ENCODE measurements around the gene TSHZ2.

The TSHZ2 gene

GRCh38 chr20:52943185-52943841 is 28.8 kb upstream of the TSHZ2 start:
- Histone ChIP-seq H3K4me3 (ENCODE audit: low read depth, low read length) (no peak overlapping the region), H3K27ac (ENCODE audit: low read depth, low read length) (no peak overlapping the region), H3K9ac (ENCODE audit: low read length) (no peak overlapping the region), H3K36me3 (ENCODE audit: control insufficient read depth, insufficient read depth, low read length) (no peaks in the 10 kb centered on the region), H3K27me3 (ENCODE audit: control insufficient read depth, insufficient read depth, low read length) (no peaks in the 10 kb centered on the region), H3K4me1 (ENCODE audit: control insufficient read depth, insufficient read depth, low read length) (no peaks in the 10 kb centered on the region), H3K9me3 (ENCODE audit: control insufficient read depth, insufficient read depth, low read depth, low read length) (no peaks in the 10 kb centered on the region)

- Histone ChIP-seq H3K4me3 (ENCODE audit: low read depth, low read length) (no peak overlapping the region), H3K36me3 (ENCODE audit: control insufficient read depth, insufficient read depth, low read length) (no peaks in the 10 kb centered on the region), H3K27ac (ENCODE audit: low read depth, low read length) (no peak overlapping the region), H3K27me3 (ENCODE audit: control insufficient read depth, insufficient read depth, low read length) (no peaks in the 10 kb centered on the region), H3K9me3 (ENCODE audit: control insufficient read depth, insufficient read depth, low read depth, low read length) (no peaks in the 10 kb centered on the region), H3K9ac (ENCODE audit: low read length) (no peak overlapping the region), H3K4me1 (ENCODE audit: control insufficient read depth, insufficient read depth, low read length) (no peaks in the 10 kb centered on the region)
Measured at GRCh38 chr20:52945268-52945667, 26.9 kb upstream of the TSHZ2 start.

- Histone ChIP-seq H3K27me3 (ENCODE audit: control insufficient read depth, insufficient read depth, low read length) (no peaks in the 10 kb centered on the region), H3K9me3 (ENCODE audit: control insufficient read depth, insufficient read depth, low read depth, low read length) (no peaks in the 10 kb centered on the region), H3K4me1 (ENCODE audit: control insufficient read depth, insufficient read depth, low read length) (no peaks in the 10 kb centered on the region), H3K9ac (ENCODE audit: low read length) (no peak overlapping the region), H3K36me3 (ENCODE audit: control insufficient read depth, insufficient read depth, low read length) (no peaks in the 10 kb centered on the region), H3K27ac (ENCODE audit: low read depth, low read length) (no peak overlapping the region), H3K4me3 (ENCODE audit: low read depth, low read length) (no peak overlapping the region)
Measured at GRCh38 chr20:52945862-52946522, 26.2 kb upstream of the TSHZ2 start.

- Histone ChIP-seq H3K27me3 (ENCODE audit: control insufficient read depth, insufficient read depth, low read length) (no peaks in the 10 kb centered on the region), H3K4me1 (ENCODE audit: control insufficient read depth, insufficient read depth, low read length) (no peaks in the 10 kb centered on the region), H3K4me3 (ENCODE audit: low read depth, low read length) (no peak overlapping the region), H3K36me3 (ENCODE audit: control insufficient read depth, insufficient read depth, low read length) (no peaks in the 10 kb centered on the region), H3K9me3 (ENCODE audit: control insufficient read depth, insufficient read depth, low read depth, low read length) (no peaks in the 10 kb centered on the region), H3K27ac (ENCODE audit: low read depth, low read length) (no peak overlapping the region), H3K9ac (ENCODE audit: low read length) (no peak overlapping the region)
Measured at GRCh38 chr20:52948491-52948890, 23.7 kb upstream of the TSHZ2 start.

- Histone ChIP-seq H3K27ac (ENCODE audit: low read depth, low read length) (no peak overlapping the region), H3K9me3 (ENCODE audit: control insufficient read depth, insufficient read depth, low read depth, low read length) (no peaks in the 10 kb centered on the region), H3K36me3 (ENCODE audit: control insufficient read depth, insufficient read depth, low read length) (no peaks in the 10 kb centered on the region)
Measured at GRCh38 chr20:52953020-52953419, 19.1 kb upstream of the TSHZ2 start.

GRCh38 chr20:52954849-52955248 is 17.3 kb upstream of the TSHZ2 start:
- Histone ChIP-seq H3K4me3 (ENCODE audit: low read depth, low read length) (no peak overlapping the region), H3K36me3 (ENCODE audit: control insufficient read depth, insufficient read depth, low read length) (no peaks in the 10 kb centered on the region), H3K9me3 (ENCODE audit: control insufficient read depth, insufficient read depth, low read depth, low read length) (no peaks in the 10 kb centered on the region), H3K27me3 (ENCODE audit: control insufficient read depth, insufficient read depth, low read length) (no peaks in the 10 kb centered on the region), H3K27ac (ENCODE audit: low read depth, low read length) (no peak overlapping the region), H3K9ac (ENCODE audit: low read length) (no peak overlapping the region), H3K4me1 (ENCODE audit: control insufficient read depth, insufficient read depth, low read length) (no peaks in the 10 kb centered on the region; the same call in 1 of the 2 replicates)

More at GRCh38 chr20:52953020-52953419, 19.1 kb upstream of the TSHZ2 start:
- H3K4me3 ChIP-seq (ENCODE audit: low read depth, low read length) = no peak overlapping the region
- no peaks in the 10 kb centered on the region for H3K4me1 ChIP-seq (ENCODE audit: control insufficient read depth, insufficient read depth, low read length)
- H3K27me3 ChIP-seq (ENCODE audit: control insufficient read depth, insufficient read depth, low read length) = no peaks in the 10 kb centered on the region
- no peak overlapping the region for H3K9ac ChIP-seq (ENCODE audit: low read length)

GRCh38 chr20:52958211-52958610 is 13.9 kb upstream of the TSHZ2 start:
- no peak overlapping the region for H3K9ac ChIP-seq (ENCODE audit: low read length)
- H3K27ac ChIP-seq (ENCODE audit: low read depth, low read length) = no peak overlapping the region
- H3K9me3 ChIP-seq (ENCODE audit: control insufficient read depth, insufficient read depth, low read depth, low read length) = no peaks in the 10 kb centered on the region
- no peaks in the 10 kb centered on the region; the same call in 1 of the 2 replicates for H3K4me1 ChIP-seq (ENCODE audit: control insufficient read depth, insufficient read depth, low read length)
- H3K4me3 ChIP-seq (ENCODE audit: low read depth, low read length) = no peak overlapping the region
- H3K27me3 ChIP-seq (ENCODE audit: control insufficient read depth, insufficient read depth, low read length) = no peaks in the 10 kb centered on the region
- H3K36me3 ChIP-seq (ENCODE audit: control insufficient read depth, insufficient read depth, low read length) = no peaks in the 10 kb centered on the region

- H3K27ac ChIP-seq (ENCODE audit: low read depth, low read length) = no peak overlapping the region
Measured at GRCh38 chr20:52959125-52959524, 13.0 kb upstream of the TSHZ2 start.

GRCh38 chr20:52962183-52962582 is 10.0 kb upstream of the TSHZ2 start:
- H3K4me1 ChIP-seq (ENCODE audit: control insufficient read depth, insufficient read depth, low read length) = peaks cover 3% of the 10 kb centered on the region; the same call in 1 of the 2 replicates
- no peak overlapping the region for H3K27ac ChIP-seq (ENCODE audit: low read depth, low read length)
- no peaks in the 10 kb centered on the region for H3K27me3 ChIP-seq (ENCODE audit: control insufficient read depth, insufficient read depth, low read length)
- no peak overlapping the region for H3K9ac ChIP-seq (ENCODE audit: low read length)
- no peaks in the 10 kb centered on the region for H3K9me3 ChIP-seq (ENCODE audit: control insufficient read depth, insufficient read depth, low read depth, low read length)
- H3K4me3 ChIP-seq (ENCODE audit: low read depth, low read length) = no peak overlapping the region
- no peaks in the 10 kb centered on the region for H3K36me3 ChIP-seq (ENCODE audit: control insufficient read depth, insufficient read depth, low read length)

More at GRCh38 chr20:52959125-52959524, 13.0 kb upstream of the TSHZ2 start:
- H3K9me3 ChIP-seq (ENCODE audit: control insufficient read depth, insufficient read depth, low read depth, low read length) = no peaks in the 10 kb centered on the region
- H3K9ac ChIP-seq (ENCODE audit: low read length) = no peak overlapping the region
- H3K4me1 ChIP-seq (ENCODE audit: control insufficient read depth, insufficient read depth, low read length) = peaks cover 3% of the 10 kb centered on the region; the same call in 1 of the 2 replicates
- no peaks in the 10 kb centered on the region for H3K27me3 ChIP-seq (ENCODE audit: control insufficient read depth, insufficient read depth, low read length)
- H3K36me3 ChIP-seq (ENCODE audit: control insufficient read depth, insufficient read depth, low read length) = no peaks in the 10 kb centered on the region
- H3K4me3 ChIP-seq (ENCODE audit: low read depth, low read length) = no peak overlapping the region

- H3K4me1 ChIP-seq (ENCODE audit: control insufficient read depth, insufficient read depth, low read length) = peaks cover 3% of the 10 kb centered on the region; the same call in 1 of the 2 replicates
- no peaks in the 10 kb centered on the region for H3K27me3 ChIP-seq (ENCODE audit: control insufficient read depth, insufficient read depth, low read length)
- no peak overlapping the region for H3K27ac ChIP-seq (ENCODE audit: low read depth, low read length)
- no peak overlapping the region for H3K9ac ChIP-seq (ENCODE audit: low read length)
- H3K4me3 ChIP-seq (ENCODE audit: low read depth, low read length) = no peak overlapping the region
- H3K36me3 ChIP-seq (ENCODE audit: control insufficient read depth, insufficient read depth, low read length) = no peaks in the 10 kb centered on the region
- no peaks in the 10 kb centered on the region for H3K9me3 ChIP-seq (ENCODE audit: control insufficient read depth, insufficient read depth, low read depth, low read length)
Measured at GRCh38 chr20:52963131-52963530, 9.0 kb upstream of the TSHZ2 start.

- H3K4me3 ChIP-seq (ENCODE audit: low read depth, low read length) = no peak overlapping the region
Measured at GRCh38 chr20:52964131-52964530, 8.0 kb upstream of the TSHZ2 start.

More at GRCh38 chr20:52964131-52964530, 8.0 kb upstream of the TSHZ2 start:
- Histone ChIP-seq H3K27ac (ENCODE audit: low read depth, low read length) (no peak overlapping the region), H3K36me3 (ENCODE audit: control insufficient read depth, insufficient read depth, low read length) (no peaks in the 10 kb centered on the region), H3K27me3 (ENCODE audit: control insufficient read depth, insufficient read depth, low read length) (no peaks in the 10 kb centered on the region), H3K4me1 (ENCODE audit: control insufficient read depth, insufficient read depth, low read length) (peaks cover 3% of the 10 kb centered on the region; the same call in 1 of the 2 replicates), H3K9me3 (ENCODE audit: control insufficient read depth, insufficient read depth, low read depth, low read length) (no peaks in the 10 kb centered on the region), H3K9ac (ENCODE audit: low read length) (no peak overlapping the region)

All from HUES6 (cell line).